NT2/D1 (cell line): ENCODE measurements around the gene NTRK2.

Experiments
- DNase-seq: peaks from one replicate; pipeline ENCODE4 v3.0.0-alpha.2; 2011; ENCODE audit warnings: low read depth, low spot score
- H3K27me3 ChIP-seq: 2 replicates; pipeline ENCODE4 v1.6.0; 2011; ENCODE audit warnings: mild to moderate bottlenecking; ENCODE audit not compliant: insufficient read length, insufficient read depth
- H3K36me3 ChIP-seq: 2 replicates; pipeline ENCODE4 v1.6.1; 2011; ENCODE audit warnings: mild to moderate bottlenecking, low read length, mixed read lengths; ENCODE audit not compliant: insufficient read depth, insufficient read length
- H3K4me1 ChIP-seq: 2 replicates; pipeline ENCODE4 v1.5.1; 2011; ENCODE audit not compliant: insufficient read depth, insufficient read length
- H3K4me3 ChIP-seq: 2 replicates; pipeline ENCODE4 v1.5.1; 2011; ENCODE audit warnings: low read depth; ENCODE audit not compliant: insufficient read length
- H3K9ac ChIP-seq: 2 replicates; pipeline ENCODE4 v1.6.0; 2011; ENCODE audit warnings: low read depth; ENCODE audit not compliant: insufficient read length
- H3K9me3 ChIP-seq: 2 replicates; pipeline ENCODE4 v1.5.1; 2011; ENCODE audit warnings: mild to moderate bottlenecking, low read length; ENCODE audit not compliant: insufficient read depth
- SUZ12 ChIP-seq: IDR thresholded peaks from 2 replicates; pipeline ENCODE4 v1.6.1; 2011; ENCODE audit not compliant: insufficient read length, insufficient read depth; ENCODE audit errors: extremely low read depth
- YY1 ChIP-seq: IDR thresholded peaks from 2 replicates; pipeline ENCODE4 v1.6.1; 2011; ENCODE audit not compliant: insufficient read length, insufficient read depth
- ZNF274 ChIP-seq: IDR thresholded peaks from 2 replicates; pipeline ENCODE4 v1.6.1; 2011; ENCODE audit warnings: mild to moderate bottlenecking, low read depth, low read length

The NTRK2 gene

DNA sequence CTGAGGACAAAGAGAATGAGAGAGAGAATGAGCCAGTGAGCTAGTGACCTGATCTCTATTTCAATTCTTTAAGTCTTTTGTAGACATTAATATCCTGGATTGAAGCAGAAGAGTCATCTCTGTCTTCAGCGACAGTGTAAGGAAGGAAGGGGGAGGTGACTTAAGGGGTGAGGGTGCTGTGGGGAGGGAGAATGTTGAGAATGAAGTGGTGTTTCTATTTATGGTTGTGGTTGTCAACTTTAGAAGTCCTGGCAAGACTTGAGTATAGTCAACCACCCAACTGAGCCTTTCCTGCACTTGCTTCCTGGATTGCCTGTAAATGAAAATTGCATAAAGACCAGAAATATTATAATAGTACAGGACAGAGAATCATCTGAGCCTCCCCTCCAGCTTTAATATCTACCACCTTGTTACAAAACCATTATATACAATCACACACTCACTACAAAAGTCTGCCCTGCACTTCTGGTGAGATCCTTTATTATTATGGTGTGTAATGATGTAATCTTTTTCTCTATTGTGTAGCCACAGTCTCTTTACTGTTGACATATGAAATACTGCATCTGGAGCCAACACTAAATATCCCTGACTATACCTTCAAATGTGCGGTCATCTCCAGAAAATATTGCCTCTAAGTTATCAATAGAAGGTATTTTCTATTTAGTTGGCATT, 91.7 kb downstream of the NTRK2 start:
- no peaks in the 10 kb centered on the region for H3K36me3 ChIP-seq
- H3K9me3 ChIP-seq: no peaks in the 10 kb centered on the region
- H3K4me1 ChIP-seq: no peaks in the 10 kb centered on the region
- TF ChIP-seq YY1 (no peak), ZNF274 (no peak), SUZ12 (no peak)
- no peak for DNase-seq
- no peaks in the 10 kb centered on the region for H3K27me3 ChIP-seq
- H3K4me3 ChIP-seq: no peak overlapping the region
- no peak overlapping the region for H3K9ac ChIP-seq

DNA sequence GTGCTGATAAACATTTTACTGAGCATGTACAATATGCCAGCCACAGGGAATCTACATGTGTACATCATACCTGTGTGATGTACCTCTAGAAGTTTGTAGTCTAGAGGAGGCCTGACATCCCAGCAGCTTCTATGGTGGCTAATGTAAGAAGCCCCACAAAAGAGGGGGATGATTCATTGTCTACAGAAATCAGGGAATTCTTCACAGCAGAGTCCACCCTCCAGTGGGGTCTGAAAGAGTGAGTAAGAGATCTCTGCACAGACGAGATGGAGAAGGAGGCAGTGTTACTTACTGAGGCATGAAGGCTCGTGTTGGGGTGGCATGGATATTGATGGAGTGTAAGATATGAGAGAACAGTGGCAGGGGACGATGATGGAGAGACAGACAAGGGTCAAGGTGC, 103.0 kb downstream of the NTRK2 start:
- no peak for DNase-seq
- Histone ChIP-seq H3K4me3 (no peak overlapping the region), H3K4me1 (no peaks in the 10 kb centered on the region), H3K9ac (no peak overlapping the region), H3K9me3 (no peaks in the 10 kb centered on the region), H3K27me3 (no peaks in the 10 kb centered on the region), H3K36me3 (no peaks in the 10 kb centered on the region)
- no peak for TF ChIP-seq YY1
- TF ChIP-seq SUZ12: no peak
- no peak for TF ChIP-seq ZNF274

GRCh38 chr9:84773022-84773421, 103.5 kb downstream of the NTRK2 start:
- Histone ChIP-seq H3K4me3 (no peak overlapping the region), H3K9me3 (no peaks in the 10 kb centered on the region), H3K4me1 (no peaks in the 10 kb centered on the region), H3K27me3 (no peaks in the 10 kb centered on the region), H3K36me3 (no peaks in the 10 kb centered on the region), H3K9ac (no peak overlapping the region)
- no peak for TF ChIP-seq YY1
- no peak for TF ChIP-seq SUZ12
- no peak for TF ChIP-seq ZNF274
- DNase-seq: no peak

DNA sequence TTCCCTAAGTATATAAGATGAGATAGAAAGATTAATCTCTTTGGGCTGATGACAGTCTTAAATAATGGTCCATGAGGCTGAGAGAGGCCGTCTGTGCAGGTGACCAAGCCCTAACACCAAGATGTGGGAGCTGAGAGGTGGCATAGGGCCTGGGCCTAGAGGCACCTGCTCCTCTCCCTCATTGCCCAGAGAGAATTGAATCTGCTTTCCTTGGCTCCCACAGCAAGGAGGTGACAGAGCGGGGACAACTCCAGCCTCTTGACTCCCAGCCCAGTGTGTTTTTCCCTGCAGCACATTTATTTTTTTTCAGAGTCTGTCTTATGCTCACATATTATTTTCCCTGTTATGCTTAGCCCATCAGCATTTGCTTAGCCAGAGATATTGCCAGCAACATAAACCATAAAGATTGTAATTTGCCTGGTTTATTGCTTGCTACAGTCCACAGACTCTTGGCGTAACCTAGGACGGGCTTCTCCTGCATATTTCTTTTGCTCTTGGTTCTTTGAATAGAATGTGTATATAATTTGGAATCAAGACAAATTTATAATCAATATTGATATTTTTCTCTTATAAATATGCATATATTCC, 105.6 kb downstream of the NTRK2 start:
- TF ChIP-seq SUZ12 (no peak), ZNF274 (no peak), YY1 (no peak)
- Histone ChIP-seq H3K27me3 (no peaks in the 10 kb centered on the region), H3K36me3 (no peaks in the 10 kb centered on the region), H3K4me3 (no peak overlapping the region), H3K9ac (no peak overlapping the region), H3K4me1 (no peaks in the 10 kb centered on the region), H3K9me3 (no peaks in the 10 kb centered on the region)
- DNase-seq: no peak

DNA sequence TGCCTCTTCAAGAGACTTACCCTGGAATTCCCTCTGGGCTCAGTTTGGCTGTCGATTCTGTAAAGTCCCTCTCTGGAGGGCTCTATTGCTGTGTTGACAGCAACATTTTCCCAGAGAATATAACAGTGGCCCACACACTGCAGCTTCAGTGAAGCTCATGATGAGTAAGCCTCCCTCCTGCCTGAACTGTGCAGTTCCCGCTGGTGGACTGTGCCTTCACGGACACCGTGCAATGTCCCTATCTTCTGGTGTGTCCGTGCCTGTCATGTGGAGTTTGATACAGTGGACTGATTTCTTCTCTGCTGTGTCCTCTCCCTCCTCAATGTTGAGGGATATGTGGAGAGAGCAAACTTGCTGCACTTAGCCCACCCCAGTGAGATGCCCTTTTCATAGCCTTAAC, 109.0 kb downstream of the NTRK2 start:
- Histone ChIP-seq H3K4me3 (no peak overlapping the region), H3K36me3 (no peaks in the 10 kb centered on the region), H3K27me3 (no peaks in the 10 kb centered on the region), H3K4me1 (no peaks in the 10 kb centered on the region), H3K9me3 (no peaks in the 10 kb centered on the region), H3K9ac (no peak overlapping the region)
- no peak for DNase-seq
- no peak for TF ChIP-seq ZNF274
- TF ChIP-seq SUZ12: no peak
- TF ChIP-seq YY1: no peak

DNA sequence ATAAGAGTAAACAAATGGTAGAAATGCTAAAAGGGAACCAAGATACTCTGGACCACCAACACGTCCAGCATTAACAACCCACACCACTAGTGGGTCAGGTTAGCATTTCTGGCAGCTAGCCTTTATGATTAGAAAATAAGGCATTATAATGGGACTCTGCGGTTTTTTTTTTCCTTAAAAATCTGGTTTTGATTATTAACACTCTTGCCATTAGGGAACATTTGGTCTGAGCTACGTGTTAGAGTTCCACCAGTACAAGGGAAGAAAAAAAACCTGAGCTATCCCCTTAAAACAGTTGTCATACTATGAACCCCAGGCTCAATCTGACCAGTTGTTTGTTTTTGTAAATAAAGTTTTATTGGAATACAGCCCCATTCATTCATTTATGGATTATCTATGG, 110.4 kb downstream of the NTRK2 start:
- no peak for DNase-seq
- Histone ChIP-seq H3K4me3 (no peak overlapping the region), H3K9ac (no peak overlapping the region), H3K4me1 (no peaks in the 10 kb centered on the region), H3K27me3 (no peaks in the 10 kb centered on the region), H3K9me3 (no peaks in the 10 kb centered on the region), H3K36me3 (no peaks in the 10 kb centered on the region)
- TF ChIP-seq SUZ12: no peak
- no peak for TF ChIP-seq YY1
- no peak for TF ChIP-seq ZNF274

GRCh38 chr9:84780385-84780784, 110.9 kb downstream of the NTRK2 start:
- no peaks in the 10 kb centered on the region for H3K27me3 ChIP-seq
- TF ChIP-seq ZNF274 (no peak), YY1 (no peak), SUZ12 (no peak)
- no peaks in the 10 kb centered on the region for H3K9me3 ChIP-seq
- no peaks in the 10 kb centered on the region for H3K4me1 ChIP-seq
- no peak overlapping the region for H3K9ac ChIP-seq
- H3K36me3 ChIP-seq: no peaks in the 10 kb centered on the region
- DNase-seq: no peak
- H3K4me3 ChIP-seq: no peak overlapping the region
